WTC11 (cell line): ENCODE measurements around the gene ASB14. TPM values are rescaled to one million over a fixed set of nuclear protein-coding genes. Genes with fewer than 3 reads are reported as not detected.
A peak's percentile ranks its signal among the peaks of the same experiment; 100 is the strongest.

Source experiments
- ARID4B ChIP-seq: sonication (generic); formaldehyde crosslinking; IDR thresholded peaks from 2 replicates; pipeline ENCODE4 v1.8.0; 2023; ENCODE audit warnings: missing genetic modification reagents, mild to moderate bottlenecking, borderline replicate concordance
- CREM ChIP-seq: sonication (generic); formaldehyde crosslinking; IDR thresholded peaks from 2 replicates; pipeline ENCODE4 v1.8.1; 2022; ENCODE audit warnings: mild to moderate bottlenecking, missing genetic modification reagents, moderate library complexity
- E2F4 ChIP-seq: sonication (generic); formaldehyde crosslinking; IDR thresholded peaks from 2 replicates; pipeline ENCODE4 v1.8.1; 2022; ENCODE audit warnings: low read depth, mild to moderate bottlenecking, moderate library complexity, missing genetic modification reagents, borderline replicate concordance
- ERG ChIP-seq: fragments of 250-450 bp; sonication (Bioruptor Pico); IDR thresholded peaks from 2 replicates; pipeline ENCODE4 v1.8.0; 2021; ENCODE audit warnings: mild to moderate bottlenecking
- GRHL2 ChIP-seq: fragments of 250-450 bp; sonication (Bioruptor Pico); IDR thresholded peaks from 2 replicates; pipeline ENCODE4 v1.8.0; 2022; ENCODE audit warnings: mild to moderate bottlenecking, moderate library complexity; ENCODE audit not compliant: insufficient replicate concordance, severe bottlenecking
- HMGXB4 ChIP-seq: sonication (generic); formaldehyde crosslinking; IDR thresholded peaks from 2 replicates; pipeline ENCODE4 v1.8.1; 2023; ENCODE audit warnings: mild to moderate bottlenecking, moderate library complexity, missing genetic modification reagents
- JAZF1 ChIP-seq: fragments of 250-450 bp; sonication (Bioruptor Pico); IDR thresholded peaks from 2 replicates; pipeline ENCODE4 v1.9.0; 2021; ENCODE audit warnings: moderate library complexity, mild to moderate bottlenecking, inconsistent platforms
- NFE2L1 ChIP-seq: sonication (generic); formaldehyde crosslinking; IDR thresholded peaks from 2 replicates; pipeline ENCODE4 v1.8.1; 2023; ENCODE audit warnings: missing genetic modification reagents
- NR1H2 ChIP-seq: sonication (generic); formaldehyde crosslinking; IDR thresholded peaks from 2 replicates; pipeline ENCODE4 v1.9.0; 2021; ENCODE audit warnings: mild to moderate bottlenecking, moderate library complexity, missing genetic modification reagents
- PRRX2 ChIP-seq: fragments of 250-450 bp; sonication (Bioruptor Pico); IDR thresholded peaks from 2 replicates; pipeline ENCODE4 v1.8.0; 2021; ENCODE audit warnings: mild to moderate bottlenecking
- SMAD4 ChIP-seq: sonication (generic); formaldehyde crosslinking; IDR thresholded peaks from 2 replicates; pipeline ENCODE4 v1.8.0; 2022; ENCODE audit warnings: mild to moderate bottlenecking, missing genetic modification reagents
- SP1 ChIP-seq: sonication (generic); formaldehyde crosslinking; conservative IDR thresholded peaks from 2 replicates; pipeline ENCODE4 v1.8.1; 2022; ENCODE audit warnings: missing genetic modification reagents
- STAT6 ChIP-seq: sonication (generic); formaldehyde crosslinking; conservative IDR thresholded peaks from 2 replicates; pipeline ENCODE4 v1.8.1; 2023; ENCODE audit warnings: mild to moderate bottlenecking, low read depth, missing genetic modification reagents, moderate library complexity
- TCF7 ChIP-seq: sonication (generic); formaldehyde crosslinking; IDR thresholded peaks from 2 replicates; pipeline ENCODE4 v1.8.0; 2022; ENCODE audit warnings: mild to moderate bottlenecking, low read depth, missing genetic modification reagents, moderate library complexity
- TEAD4 ChIP-seq: sonication (generic); formaldehyde crosslinking; IDR thresholded peaks from 2 replicates; pipeline ENCODE4 v1.8.0; 2022; ENCODE audit warnings: mild to moderate bottlenecking, missing genetic modification reagents
- ZNF219 ChIP-seq: sonication (generic); formaldehyde crosslinking; IDR thresholded peaks from 2 replicates; pipeline ENCODE4 v1.8.0; 2023; ENCODE audit warnings: missing genetic modification reagents, mild to moderate bottlenecking, borderline replicate concordance
- ZNF232 ChIP-seq: sonication (generic); formaldehyde crosslinking; IDR thresholded peaks from 2 replicates; pipeline ENCODE4 v1.8.0; 2022; ENCODE audit warnings: mild to moderate bottlenecking, missing genetic modification reagents
- ZNF281 ChIP-seq: sonication (generic); formaldehyde crosslinking; IDR thresholded peaks from 2 replicates; pipeline ENCODE4 v1.8.0; 2023; ENCODE audit warnings: mild to moderate bottlenecking, missing genetic modification reagents
- ZNF317 ChIP-seq: sonication (generic); formaldehyde crosslinking; IDR thresholded peaks from 2 replicates; pipeline ENCODE4 v1.8.1; 2023; ENCODE audit warnings: low read depth, mild to moderate bottlenecking, moderate library complexity, missing genetic modification reagents, borderline replicate concordance
- total RNA-seq: library from RNA; stranded (reverse); gene quantifications from 3 replicates; pipeline ENCODE4 v1.2.3, GENCODE V29; 2021

ASB14 gene
- total RNA-seq, 1 experiment from 2014 or later, result not detected

- TF ChIP-seq STAT6 (CRISPR knock-in tag) (0 out of 2 replicates have a peak, but pooled peaks have one; percentile 49), TEAD4 (no peak), ARID4B (CRISPR knock-in tag) (0 out of 2 replicates have a peak, but pooled peaks have one; percentile 35), NFE2L1 (CRISPR knock-in tag) (no peak), JAZF1 (no peak), ZNF281 (CRISPR knock-in tag) (peak; percentile 67; the same call in 1 of the 2 replicates), E2F4 (CRISPR knock-in tag) (peak; percentile 58; the same call in 1 of the 2 replicates), PRRX2 (CRISPR knock-in tag) (no peak), GRHL2 (CRISPR knock-in tag) (no peak), TCF7 (CRISPR knock-in tag) (no peak), SP1 (CRISPR knock-in tag) (peak; percentile 92), HMGXB4 (CRISPR knock-in tag) (peak; percentile 87), NR1H2 (no peak), ZNF232 (peak; percentile 87; the same call in 1 of the 2 replicates), ZNF219 (CRISPR knock-in tag) (no peak), ERG (CRISPR knock-in tag) (no peak), CREM (CRISPR knock-in tag) (peak; percentile 69), SMAD4 (no peak), ZNF317 (CRISPR knock-in tag) (no peak)
These were observed 65.1 kb downstream of the ASB14 start, which contains the start of gene APPL1 (continued) for GRCh38 chr3:57227204-57227929.
